Adrenal gland (tissue), 5 donors: ENCODE measurements around the gene RAD51B.

ENCODE experiments used
- POLR2A ChIP-seq, 2 donors: fragments of 450-650 bp; IDR thresholded peaks; one replicate each; pipeline ENCODE4 v1.6.1; 2017; ENCODE audit warnings: antibody characterized with exemption in 2 of 2, mild to moderate bottlenecking in 2 of 2, moderate library complexity in 1 of 2
- TF ChIP-seq, protein P1 (sequence below), 6 experiments: fragments of 450-650 bp in 4 of 6; fragments of 200-600 bp in 2 of 6; sonication (generic) in 1 of 6; IDR thresholded peaks; 1 replicate in 5 of 6; 2 replicates in 1 of 6; pipeline versions ENCODE4 v1.5.1 to v1.8.0; 2016 to 2021; ENCODE audit warnings: antibody characterized with exemption in 6 of 6, mild to moderate bottlenecking in 2 of 6, moderate library complexity in 1 of 6
- donor health status: DM: no; HTN: no; CAD: no.

GRCh38 chr14:67963545-67963944, 144.0 kb downstream of the RAD51B start:
- TF ChIP-seq, protein P1, sequence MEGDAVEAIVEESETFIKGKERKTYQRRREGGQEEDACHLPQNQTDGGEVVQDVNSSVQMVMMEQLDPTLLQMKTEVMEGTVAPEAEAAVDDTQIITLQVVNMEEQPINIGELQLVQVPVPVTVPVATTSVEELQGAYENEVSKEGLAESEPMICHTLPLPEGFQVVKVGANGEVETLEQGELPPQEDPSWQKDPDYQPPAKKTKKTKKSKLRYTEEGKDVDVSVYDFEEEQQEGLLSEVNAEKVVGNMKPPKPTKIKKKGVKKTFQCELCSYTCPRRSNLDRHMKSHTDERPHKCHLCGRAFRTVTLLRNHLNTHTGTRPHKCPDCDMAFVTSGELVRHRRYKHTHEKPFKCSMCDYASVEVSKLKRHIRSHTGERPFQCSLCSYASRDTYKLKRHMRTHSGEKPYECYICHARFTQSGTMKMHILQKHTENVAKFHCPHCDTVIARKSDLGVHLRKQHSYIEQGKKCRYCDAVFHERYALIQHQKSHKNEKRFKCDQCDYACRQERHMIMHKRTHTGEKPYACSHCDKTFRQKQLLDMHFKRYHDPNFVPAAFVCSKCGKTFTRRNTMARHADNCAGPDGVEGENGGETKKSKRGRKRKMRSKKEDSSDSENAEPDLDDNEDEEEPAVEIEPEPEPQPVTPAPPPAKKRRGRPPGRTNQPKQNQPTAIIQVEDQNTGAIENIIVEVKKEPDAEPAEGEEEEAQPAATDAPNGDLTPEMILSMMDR (IDR thresholded peaks at IDR 0.05), result no peak
- TF ChIP-seq POLR2A (IDR thresholded peaks at IDR 0.05), result no peak
